Skeletal muscle tissue (tissue), 4 donors: ENCODE data around the gene BCL11B. TPM values are rescaled to one million over a fixed set of nuclear protein-coding genes. Genes with fewer than 3 reads are reported as not detected.

Experiments used
- H3K27ac ChIP-seq: one replicate; pipeline ENCODE4 v1.7.0; 2013; ENCODE audit warnings: mild to moderate bottlenecking, low read depth, low read length, inconsistent platforms
- H3K27me3 ChIP-seq, 3 donors: one replicate each; pipeline ENCODE4 v1.7.0; 2013; ENCODE audit warnings: low read length in 3 of 3; ENCODE audit not compliant: control insufficient read depth in 3 of 3, insufficient read depth in 3 of 3
- H3K36me3 ChIP-seq, 3 donors: one replicate each; pipeline ENCODE4 v1.7.0; 2013; ENCODE audit warnings: low read length in 3 of 3; ENCODE audit not compliant: control insufficient read depth in 3 of 3, insufficient read depth in 3 of 3
- H3K4me1 ChIP-seq, 3 donors: one replicate each; pipeline ENCODE4 v1.7.0; 2013; ENCODE audit warnings: low read length in 3 of 3, mild to moderate bottlenecking in 3 of 3; ENCODE audit not compliant: control insufficient read depth in 3 of 3, insufficient read depth in 3 of 3
- H3K4me3 ChIP-seq, 3 donors: one replicate each; pipeline ENCODE4 v1.7.0; 2013; ENCODE audit warnings: low read length in 3 of 3
- H3K9ac ChIP-seq, 3 donors: one replicate each; pipeline ENCODE4 v1.7.0; 2013; ENCODE audit warnings: low read length in 3 of 3, mild to moderate bottlenecking in 3 of 3, moderate library complexity in 2 of 3, low read depth in 1 of 3
- H3K9me3 ChIP-seq, 3 donors: one replicate each; pipeline ENCODE4 v1.7.0; 2013; ENCODE audit warnings: low read length in 3 of 3; ENCODE audit not compliant: control insufficient read depth in 3 of 3
- total RNA-seq: library from RNA; depleted of rRNA; stranded (reverse); fragments of >200 nt; gene quantifications from one replicate; pipeline ENCODE4 v1.2.3, GENCODE V29; 2014
- donor health status: Osteomylitis.

The BCL11B gene
- total RNA-seq, 1 donor from 2014 or later = 1.0 TPM

- no peak overlapping the region for H3K9ac ChIP-seq
- H3K36me3 ChIP-seq = no peaks in the 10 kb centered on the region
- peaks cover 17 to 57% (median 43%) of the 10 kb centered on the region in 3 donors for H3K27me3 ChIP-seq
- H3K27ac ChIP-seq = no peak overlapping the region
- H3K9me3 ChIP-seq = no peaks in the 10 kb centered on the region
- H3K4me1 ChIP-seq = peaks cover 0 to 4% (median 0%) of the 10 kb centered on the region in 3 donors
- no peak overlapping the region for H3K4me3 ChIP-seq
Observed at GRCh38 chr14:99261912-99262787, 9.8 kb downstream of the BCL11B start.

GRCh38 chr14:99260587-99261551 lies 11.1 kb downstream of the BCL11B start:
- Histone ChIP-seq H3K36me3 (no peaks in the 10 kb centered on the region), H3K9ac (no peak overlapping the region), H3K27ac (no peak overlapping the region), H3K4me3 (no peak overlapping the region), H3K4me1 (no peaks in the 10 kb centered on the region), H3K27me3 (peaks cover 12 to 49% (median 34%) of the 10 kb centered on the region in 3 donors), H3K9me3 (no peaks in the 10 kb centered on the region)

GRCh38 chr14:99260116-99260515 lies 11.9 kb downstream of the BCL11B start:
- no peak overlapping the region for H3K27ac ChIP-seq
- H3K9ac ChIP-seq = no peak overlapping the region
- no peak overlapping the region for H3K4me3 ChIP-seq
- H3K36me3 ChIP-seq = no peaks in the 10 kb centered on the region
- H3K4me1 ChIP-seq = no peaks in the 10 kb centered on the region
- H3K9me3 ChIP-seq = no peaks in the 10 kb centered on the region
- peaks cover 8 to 44% (median 28%) of the 10 kb centered on the region in 3 donors for H3K27me3 ChIP-seq

GRCh38 chr14:99258876-99259726 lies 12.9 kb downstream of the BCL11B start:
- H3K36me3 ChIP-seq = no peaks in the 10 kb centered on the region
- H3K27ac ChIP-seq = no peak overlapping the region
- H3K9me3 ChIP-seq = no peaks in the 10 kb centered on the region
- no peaks in the 10 kb centered on the region for H3K4me1 ChIP-seq
- peaks cover 7 to 42% (median 29%) of the 10 kb centered on the region in 3 donors for H3K27me3 ChIP-seq
- no peak overlapping the region for H3K9ac ChIP-seq
- H3K4me3 ChIP-seq = no peak overlapping the region

GRCh38 chr14:99258341-99258861 lies 13.6 kb downstream of the BCL11B start:
- Histone ChIP-seq H3K27me3 (peaks cover 10 to 49% (median 33%) of the 10 kb centered on the region in 3 donors), H3K4me1 (no peaks in the 10 kb centered on the region), H3K27ac (no peak overlapping the region), H3K36me3 (no peaks in the 10 kb centered on the region), H3K9ac (no peak overlapping the region), H3K4me3 (no peak overlapping the region), H3K9me3 (no peaks in the 10 kb centered on the region)

- no peaks in the 10 kb centered on the region for H3K36me3 ChIP-seq
- no peaks in the 10 kb centered on the region for H3K4me1 ChIP-seq
- peaks cover 10 to 49% (median 33%) of the 10 kb centered on the region in 3 donors for H3K27me3 ChIP-seq
- H3K27ac ChIP-seq = no peak overlapping the region
- H3K9ac ChIP-seq = no peak overlapping the region
- no peaks in the 10 kb centered on the region for H3K9me3 ChIP-seq
- no peak overlapping the region for H3K4me3 ChIP-seq
Observed at GRCh38 chr14:99257673-99258221, 14.2 kb downstream of the BCL11B start.

- H3K4me1 ChIP-seq = no peaks in the 10 kb centered on the region
- H3K9ac ChIP-seq = no peak overlapping the region
- H3K27ac ChIP-seq = no peak overlapping the region
- H3K9me3 ChIP-seq = no peaks in the 10 kb centered on the region
- H3K27me3 ChIP-seq = peaks cover 10 to 49% (median 31%) of the 10 kb centered on the region in 3 donors
- H3K4me3 ChIP-seq = no peak overlapping the region
- no peaks in the 10 kb centered on the region for H3K36me3 ChIP-seq
Observed at GRCh38 chr14:99257122-99257672, 14.8 kb downstream of the BCL11B start.

- Histone ChIP-seq H3K36me3 (no peaks in the 10 kb centered on the region), H3K4me3 (no peak overlapping the region), H3K27me3 (peaks cover 10 to 45% (median 31%) of the 10 kb centered on the region in 3 donors), H3K4me1 (no peaks in the 10 kb centered on the region), H3K9me3 (no peaks in the 10 kb centered on the region), H3K9ac (no peak overlapping the region), H3K27ac (no peak overlapping the region)
Observed at GRCh38 chr14:99256483-99256874, 15.5 kb downstream of the BCL11B start.
